HL-60/S4 (cell line): ENCODE data around the gene GLTP.
"Not testable (repeated sequence)": the region's sequence is repeated elsewhere in the genome, so short reads cannot be mapped to it uniquely, and the experiment has no call there.

Experiments used
- in situ Hi-C: fragments of 300-500 bp; cut with MboI; formaldehyde crosslinking; loops from 2 replicates; pipeline ENCODE4 v1.14.3; 2022; ENCODE audit warnings: low sequenced_read_pairs

Gene GLTP

GRCh38 chr12:109878247-109878625, 2.1 kb downstream of the GLTP start:
- in situ Hi-C loops: no loop called here

GRCh38 chr12:109877504-109878246, 2.7 kb downstream of the GLTP start:
- in situ Hi-C loops: no loop called here

- in situ Hi-C loops: no loop called here
Measured at GRCh38 chr12:109876406-109876805, 3.9 kb downstream of the GLTP start.

GRCh38 chr12:109875572-109876131, 4.7 kb downstream of the GLTP start:
- in situ Hi-C loops: no loop called here

GRCh38 chr12:109873653-109874052, 6.7 kb downstream of the GLTP start:
- in situ Hi-C loops: no loop called here

- in situ Hi-C loops: no loop called here
Measured at GRCh38 chr12:109871668-109872314, 8.6 kb downstream of the GLTP start.

- in situ Hi-C loops: no loop called here
Measured at GRCh38 chr12:109870648-109871047, 9.7 kb downstream of the GLTP start.

- in situ Hi-C loops: no loop called here
Measured at GRCh38 chr12:109868182-109869051, 11.9 kb downstream of the GLTP start.

GRCh38 chr12:109864916-109865315, 15.4 kb downstream of the GLTP start:
- in situ Hi-C loops: no loop called here

- in situ Hi-C loops: no loop called here
Measured at GRCh38 chr12:109863847-109864712, 16.3 kb downstream of the GLTP start.

- in situ Hi-C loops: not testable (repeated sequence)
Measured at GRCh38 chr12:109862491-109862890, 17.9 kb downstream of the GLTP start.

GRCh38 chr12:109861689-109862314, 18.5 kb downstream of the GLTP start:
- in situ Hi-C loops: no loop called here

- in situ Hi-C loops: no loop called here
Measured at GRCh38 chr12:109860977-109861376, 19.4 kb downstream of the GLTP start.

- in situ Hi-C loops: no loop called here
Measured at GRCh38 chr12:109858764-109859163, 21.6 kb downstream of the GLTP start.

GRCh38 chr12:109857715-109858114, 22.6 kb downstream of the GLTP start:
- in situ Hi-C loops: no loop called here

- in situ Hi-C loops: no loop called here
Measured at GRCh38 chr12:109855377-109855776, 25.0 kb downstream of the GLTP start.

- in situ Hi-C loops: not testable (repeated sequence)
Measured at GRCh38 chr12:109850518-109850917, 29.8 kb downstream of the GLTP start.

- in situ Hi-C loops: no loop called here
Measured at GRCh38 chr12:109847142-109847735, 33.1 kb downstream of the GLTP start.

- in situ Hi-C loops: no loop called here
Measured at GRCh38 chr12:109845824-109846205, 34.5 kb downstream of the GLTP start.
